Activated CD4-positive, alpha-beta memory T cell treated with anti-CD3 and anti-CD28 coated beads, Interleukin-2, amount 10 ng/mL, durations not matched to agents 7 days and 5 days (primary cell): Measurements from ENCODE around the gene NKD1. TPM values are rescaled to one million over a fixed set of nuclear protein-coding genes. Genes with fewer than 3 reads are reported as not detected.

Experiments
- CTCF ChIA-PET: fragments of 350-600 bp; sonication (Branson Sonifier 250); formaldehyde crosslinking; loops from one replicate; lab custom pipeline; 2021; ENCODE audit warnings: antibody characterized with exemption, inconsistent platforms; lab: Charles Lee
- POLR2A ChIA-PET: fragments of 350-600 bp; sonication (Branson Sonifier 250); formaldehyde crosslinking; loops from one replicate; lab custom pipeline; 2021; ENCODE audit warnings: antibody characterized with exemption; lab: Charles Lee
- DNase-seq: peaks from one replicate; pipeline ENCODE4 v3.0.0-alpha.2; 2020
- H3K27ac Mint-ChIP-seq: one replicate; pipeline ENCODE4 v1.8.0; 2021; ENCODE audit warnings: mild to moderate bottlenecking, mixed read lengths
- H3K27me3 Mint-ChIP-seq: one replicate; pipeline ENCODE4 v1.8.0; 2021; ENCODE audit warnings: mixed read lengths
- H3K36me3 Mint-ChIP-seq: one replicate; pipeline ENCODE4 v1.8.0; 2021; ENCODE audit warnings: low read depth, mixed read lengths
- H3K4me1 Mint-ChIP-seq: one replicate; pipeline ENCODE4 v1.8.0; 2021; ENCODE audit warnings: mixed read lengths
- H3K4me3 Mint-ChIP-seq: one replicate; pipeline ENCODE4 v1.8.0; 2021; ENCODE audit warnings: mild to moderate bottlenecking, mixed read lengths
- H3K9me3 Mint-ChIP-seq: one replicate; pipeline ENCODE4 v1.8.0; 2021; ENCODE audit warnings: mixed read lengths
- total RNA-seq, 2 experiments: library from RNA; stranded (reverse); gene quantifications; one replicate each; pipeline ENCODE4 v1.2.3, GENCODE V29; 2021

Gene NKD1
- total RNA-seq, 2 experiments from 2014 or later = 0.95 to 1.9 TPM

- H3K4me3 Mint-ChIP-seq = no peak overlapping the region
- H3K27me3 Mint-ChIP-seq = no peaks in the 10 kb centered on the region
- no peaks in the 10 kb centered on the region for H3K36me3 Mint-ChIP-seq
- ChIA-PET CTCF (interaction anchor here (0.8 kb wide), 1 partner anchor 200 kb away, joined by 3 read pairs; no protein-coding TSS in a partner anchor), POLR2A (no interaction called here)
- H3K27ac Mint-ChIP-seq = no peak overlapping the region
- DNase-seq = no peak
- peaks cover 6% of the 10 kb centered on the region for H3K4me1 Mint-ChIP-seq
- H3K9me3 Mint-ChIP-seq = no peaks in the 10 kb centered on the region
Observed at GRCh38 chr16:50607447-50607846, 59.3 kb downstream of the NKD1 start.

GRCh38 chr16:50607970-50608557, 59.9 kb downstream of the NKD1 start:
- Mint-ChIP-seq H3K27ac (no peak overlapping the region), H3K27me3 (no peaks in the 10 kb centered on the region), H3K4me3 (no peak overlapping the region), H3K4me1 (peaks cover 4% of the 10 kb centered on the region), H3K9me3 (no peaks in the 10 kb centered on the region), H3K36me3 (no peaks in the 10 kb centered on the region)
- DNase-seq = no peak
- ChIA-PET POLR2A (no interaction called here), CTCF (no interaction called here)

GRCh38 chr16:50609049-50609448, 60.9 kb downstream of the NKD1 start:
- peaks cover 4% of the 10 kb centered on the region for H3K4me1 Mint-ChIP-seq
- no peaks in the 10 kb centered on the region for H3K9me3 Mint-ChIP-seq
- ChIA-PET POLR2A (no interaction called here), CTCF (no interaction called here)
- no peaks in the 10 kb centered on the region for H3K27me3 Mint-ChIP-seq
- no peak for DNase-seq
- H3K4me3 Mint-ChIP-seq = no peak overlapping the region
- H3K27ac Mint-ChIP-seq = no peak overlapping the region
- H3K36me3 Mint-ChIP-seq = no peaks in the 10 kb centered on the region

GRCh38 chr16:50609471-50609870, 61.3 kb downstream of the NKD1 start:
- no peaks in the 10 kb centered on the region for H3K36me3 Mint-ChIP-seq
- POLR2A ChIA-PET = no interaction called here
- H3K27ac Mint-ChIP-seq = no peak overlapping the region
- no peak overlapping the region for H3K4me3 Mint-ChIP-seq
- peaks cover 4% of the 10 kb centered on the region for H3K4me1 Mint-ChIP-seq
- CTCF ChIA-PET = interaction anchor here (0.7 to 1.9 kb wide), 3 partner anchors 35 to 584 kb away, joined by 3 to 11 read pairs (median 3); partner anchors contain the start of gene CNEP1R1
- no peaks in the 10 kb centered on the region for H3K27me3 Mint-ChIP-seq
- H3K9me3 Mint-ChIP-seq = no peaks in the 10 kb centered on the region
- DNase-seq = no peak

GRCh38 chr16:50610331-50611262, 62.4 kb downstream of the NKD1 start:
- H3K27me3 Mint-ChIP-seq = no peaks in the 10 kb centered on the region
- POLR2A ChIA-PET = no interaction called here

GRCh38 chr16:50611332-50611934, 63.2 kb downstream of the NKD1 start:
- DNase-seq = no peak
- Mint-ChIP-seq H3K27ac (no peak overlapping the region), H3K4me3 (no peak overlapping the region), H3K36me3 (no peaks in the 10 kb centered on the region), H3K4me1 (peaks cover 4% of the 10 kb centered on the region), H3K9me3 (no peaks in the 10 kb centered on the region), H3K27me3 (no peaks in the 10 kb centered on the region)
- ChIA-PET POLR2A (no interaction called here), CTCF (interaction anchor here (1.9 to 2.1 kb wide), 2 partner anchors 54 to 195 kb away, joined by 6 to 11 read pairs; no protein-coding TSS in a partner anchor)

More at GRCh38 chr16:50610331-50611262, 62.4 kb downstream of the NKD1 start:
- Mint-ChIP-seq H3K36me3 (no peaks in the 10 kb centered on the region), H3K9me3 (no peaks in the 10 kb centered on the region), H3K4me1 (peaks cover 4% of the 10 kb centered on the region), H3K27ac (no peak overlapping the region), H3K4me3 (no peak overlapping the region)
- CTCF ChIA-PET = interaction anchor here (0.7 to 2.1 kb wide), 4 partner anchors 34 to 585 kb away, joined by 3 to 11 read pairs (median 4); partner anchors contain the start of gene CNEP1R1
- no peak for DNase-seq

- Mint-ChIP-seq H3K27me3 (no peaks in the 10 kb centered on the region), H3K4me1 (peaks cover 4% of the 10 kb centered on the region), H3K27ac (no peak overlapping the region), H3K4me3 (no peak overlapping the region), H3K9me3 (no peaks in the 10 kb centered on the region), H3K36me3 (no peaks in the 10 kb centered on the region)
- POLR2A ChIA-PET = no interaction called here
- DNase-seq = no peak
- CTCF ChIA-PET = interaction anchor here (2.1 kb wide), 1 partner anchor 53 kb away, joined by 6 read pairs; no protein-coding TSS in a partner anchor
Observed at GRCh38 chr16:50611995-50612848, 64.0 kb downstream of the NKD1 start.

GRCh38 chr16:50612849-50613198, 64.6 kb downstream of the NKD1 start:
- DNase-seq = no peak
- Mint-ChIP-seq H3K4me3 (no peak overlapping the region), H3K36me3 (no peaks in the 10 kb centered on the region), H3K27me3 (no peaks in the 10 kb centered on the region), H3K4me1 (peaks cover 4% of the 10 kb centered on the region), H3K9me3 (no peaks in the 10 kb centered on the region), H3K27ac (no peak overlapping the region)
- CTCF ChIA-PET = no interaction called here
- POLR2A ChIA-PET = no interaction called here

GRCh38 chr16:50613281-50613963, 65.2 kb downstream of the NKD1 start:
- Mint-ChIP-seq H3K36me3 (no peaks in the 10 kb centered on the region), H3K9me3 (no peaks in the 10 kb centered on the region), H3K4me1 (peaks cover 4% of the 10 kb centered on the region), H3K27me3 (no peaks in the 10 kb centered on the region), H3K4me3 (no peak overlapping the region), H3K27ac (no peak overlapping the region)
- DNase-seq = no peak
- CTCF ChIA-PET = interaction anchor here (1.6 to 1.7 kb wide), 2 partner anchors 52 to 193 kb away, joined by 5 read pairs; no protein-coding TSS in a partner anchor
- POLR2A ChIA-PET = no interaction called here

GRCh38 chr16:50613964-50614474, 65.8 kb downstream of the NKD1 start:
- DNase-seq = no peak
- POLR2A ChIA-PET = no interaction called here
- Mint-ChIP-seq H3K36me3 (no peaks in the 10 kb centered on the region), H3K4me3 (no peak overlapping the region), H3K9me3 (no peaks in the 10 kb centered on the region), H3K4me1 (peaks cover 4% of the 10 kb centered on the region), H3K27me3 (no peaks in the 10 kb centered on the region), H3K27ac (no peak overlapping the region)
- CTCF ChIA-PET = interaction anchor here (1.6 to 1.7 kb wide), 2 partner anchors 51 to 193 kb away, joined by 5 read pairs; no protein-coding TSS in a partner anchor

GRCh38 chr16:50614955-50615724, 66.9 kb downstream of the NKD1 start:
- Mint-ChIP-seq H3K27ac (no peak overlapping the region), H3K9me3 (no peaks in the 10 kb centered on the region)
- POLR2A ChIA-PET = no interaction called here

More at GRCh38 chr16:50614955-50615724, 66.9 kb downstream of the NKD1 start:
- CTCF ChIA-PET = interaction anchor here (1.6 to 1.7 kb wide), 2 partner anchors 50 to 192 kb away, joined by 5 read pairs; no protein-coding TSS in a partner anchor
- Mint-ChIP-seq H3K4me3 (no peak overlapping the region), H3K36me3 (no peaks in the 10 kb centered on the region), H3K27me3 (no peaks in the 10 kb centered on the region), H3K4me1 (peaks cover 4% of the 10 kb centered on the region)
- no peak for DNase-seq
